Stimulated activated CD8-positive, alpha-beta memory T cell treated with anti-CD3 and anti-CD28 coated beads, Interleukin-15, amount 100 ng/mL, for 4 hours (primary cell): Measurements from ENCODE around the gene PLXNA2.

Experiments
- DNase-seq, 2 donors: peaks; one replicate each; pipeline ENCODE4 v3.0.0-alpha.2; 2020; ENCODE audit warnings: low read depth in 2 of 2

PLXNA2 gene

DNA sequence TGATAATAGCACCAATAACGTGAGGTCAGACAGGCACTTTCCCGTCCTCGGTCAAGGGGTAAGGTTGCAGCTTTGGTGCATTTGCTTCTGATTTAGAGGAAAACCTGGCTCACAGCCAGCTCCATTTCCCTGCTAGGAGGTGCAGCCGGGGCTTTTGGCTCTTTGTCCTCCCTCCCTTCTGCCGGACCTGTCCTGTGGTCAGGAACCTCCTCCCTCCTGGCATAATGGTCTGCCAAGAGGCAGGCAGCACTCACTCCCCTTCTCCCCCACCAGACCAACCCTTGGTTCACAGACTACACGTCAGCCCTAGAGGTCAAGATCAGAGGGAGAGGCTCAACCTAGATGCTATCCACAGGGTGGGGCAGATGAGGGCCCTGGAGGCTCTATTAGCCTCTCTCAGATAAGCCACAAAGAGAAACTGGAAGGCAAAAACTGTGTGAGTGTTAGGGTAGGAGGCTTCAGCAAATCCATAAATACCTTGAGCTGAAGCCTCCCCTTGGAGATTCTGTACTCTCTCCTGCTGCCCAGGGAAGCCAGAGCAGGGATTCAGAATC lies 64.8 kb downstream of the PLXNA2 start:
- DNase-seq = no peak

DNA sequence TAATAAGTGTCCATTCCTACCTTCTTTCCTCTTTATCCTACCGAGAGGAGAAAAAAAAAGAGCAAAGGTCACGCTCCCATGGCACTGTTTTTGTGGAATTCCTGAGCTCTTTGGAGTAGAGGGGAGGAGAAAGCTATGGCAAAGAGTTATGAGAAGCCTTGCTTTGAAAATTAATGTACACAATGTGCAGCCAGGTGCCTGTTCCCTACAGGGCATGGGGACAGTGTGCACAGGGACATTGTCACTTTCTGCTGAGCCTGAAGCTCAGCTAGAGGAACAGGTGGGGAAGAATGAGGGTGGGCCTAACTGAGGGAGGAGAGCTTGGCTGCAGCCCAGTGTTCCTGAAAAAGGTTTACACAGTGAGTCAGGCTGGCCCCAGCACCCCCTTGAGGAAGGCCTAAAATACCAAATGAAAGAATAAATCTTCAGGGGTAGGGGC lies 66.1 kb downstream of the PLXNA2 start:
- no peak for DNase-seq

DNA sequence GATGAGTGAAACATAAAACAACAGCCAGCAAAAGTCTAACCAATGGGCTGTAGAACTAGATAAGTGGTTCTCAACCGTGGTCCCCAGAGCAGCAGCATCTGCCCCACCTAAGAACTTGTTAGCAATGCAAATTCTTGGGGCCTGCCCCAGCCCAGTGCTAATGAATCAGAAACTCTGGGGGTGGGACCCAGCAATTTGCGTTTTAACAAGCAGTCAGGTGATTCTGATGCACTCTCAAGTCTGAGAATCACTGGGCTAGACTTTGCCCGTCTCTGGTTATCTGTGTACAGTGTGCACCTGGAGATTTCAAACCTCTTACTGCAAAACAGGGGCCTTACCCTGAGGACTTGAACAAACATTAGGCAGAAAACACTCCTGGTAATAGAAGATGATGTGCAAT lies 66.5 kb downstream of the PLXNA2 start:
- DNase-seq = no peak

DNA sequence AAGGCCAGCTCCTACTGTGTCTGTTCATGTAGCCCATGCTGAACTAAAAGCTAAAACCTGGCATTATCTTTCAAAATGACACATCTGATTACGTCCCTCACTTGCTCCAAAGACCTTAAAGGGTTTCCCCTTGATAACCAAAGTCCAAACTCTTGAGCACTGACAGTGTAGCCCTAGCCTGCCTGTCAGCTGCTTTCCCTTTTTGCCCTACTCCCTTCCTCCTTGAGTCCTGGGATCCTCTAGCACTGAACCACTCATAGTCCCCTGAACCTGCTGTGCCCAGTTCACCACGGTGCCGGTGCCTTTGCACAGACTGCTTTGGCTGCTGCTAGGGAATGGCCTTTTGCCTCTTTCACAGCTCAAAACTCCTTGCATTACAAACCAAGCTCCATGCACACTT lies 67.5 kb downstream of the PLXNA2 start:
- no peak for DNase-seq

DNA sequence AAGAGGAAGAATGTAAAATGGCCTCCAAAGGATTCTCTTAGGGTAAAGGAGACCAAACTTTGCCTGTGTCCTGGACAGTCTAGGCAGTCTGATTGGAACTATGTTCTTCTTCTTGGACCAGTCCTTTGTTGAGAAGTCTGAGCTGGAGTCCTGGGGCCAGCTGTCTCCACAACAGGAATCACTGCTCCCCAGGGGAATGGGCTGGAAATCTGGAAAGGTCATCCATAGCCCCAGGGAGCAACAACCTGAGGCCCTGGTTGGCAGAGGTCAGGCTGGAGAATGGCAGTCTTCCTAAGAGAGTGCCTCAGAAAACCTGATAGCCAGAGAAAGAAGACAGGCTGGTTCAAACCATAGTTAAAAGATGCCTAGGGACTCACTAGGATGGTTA lies 68.7 kb downstream of the PLXNA2 start:
- DNase-seq = no peak

DNA sequence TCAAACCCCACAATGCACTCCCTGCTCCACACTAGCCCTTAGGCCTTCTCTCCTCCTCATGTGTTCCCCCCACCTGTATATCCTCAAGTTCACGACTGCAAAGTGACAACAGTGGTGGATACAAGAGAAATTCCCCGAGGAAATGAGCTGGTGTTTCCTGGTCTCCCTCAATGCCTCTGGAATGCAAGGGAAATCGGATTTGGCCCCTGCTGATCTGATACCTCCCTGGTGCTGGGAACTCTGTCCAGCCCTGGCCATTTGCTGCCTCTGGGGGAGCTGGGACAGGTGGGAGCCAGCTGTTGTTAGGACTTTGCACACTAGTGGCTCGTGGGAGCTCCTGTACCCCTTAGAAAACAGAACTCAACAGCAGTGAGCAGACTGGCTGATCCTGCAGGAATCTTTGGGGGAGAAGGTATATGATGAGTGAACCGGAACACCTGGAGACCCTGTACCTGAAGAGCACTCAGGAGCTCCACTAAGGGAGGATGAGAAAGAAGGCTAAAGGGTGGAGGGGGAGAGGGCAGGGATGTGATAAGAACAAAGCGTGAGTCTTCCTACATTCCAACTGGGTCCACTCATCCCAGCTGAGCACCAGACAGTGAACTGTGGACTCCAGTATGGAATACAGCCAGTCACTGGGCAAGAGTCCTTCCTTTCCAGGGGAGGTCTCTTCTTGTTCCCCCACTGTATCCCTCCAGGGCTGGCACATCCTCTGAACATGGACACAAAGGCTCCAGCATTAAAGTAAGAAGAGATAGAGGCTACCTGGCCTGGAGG lies 69.3 kb downstream of the PLXNA2 start:
- DNase-seq = no peak

- DNase-seq = no peak
These were observed 70.0 kb downstream of the PLXNA2 start for GRCh38 chr1:208174200-208174599.

DNA sequence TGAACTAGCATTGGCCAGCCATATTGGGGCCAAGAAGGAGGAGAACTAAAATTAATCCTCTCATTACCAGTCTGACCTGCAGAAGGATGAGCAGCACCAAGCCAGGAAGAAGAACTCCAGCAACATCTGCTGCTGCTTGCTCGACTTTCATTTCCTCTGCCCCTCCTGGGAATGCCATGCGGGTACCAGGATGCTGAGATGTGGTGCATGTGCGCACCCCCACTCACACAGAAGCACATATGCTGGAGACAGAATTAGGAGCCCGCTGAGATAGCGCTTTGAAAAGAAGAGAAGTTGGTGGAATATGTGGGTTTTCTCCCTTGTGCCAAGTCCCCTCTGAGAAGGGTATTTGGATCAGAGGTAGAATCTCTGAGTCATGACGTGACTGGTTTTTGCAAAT lies 70.4 kb downstream of the PLXNA2 start:
- no peak for DNase-seq

GRCh38 chr1:208172423-208173145 lies 71.6 kb downstream of the PLXNA2 start:
- DNase-seq = no peak

DNA sequence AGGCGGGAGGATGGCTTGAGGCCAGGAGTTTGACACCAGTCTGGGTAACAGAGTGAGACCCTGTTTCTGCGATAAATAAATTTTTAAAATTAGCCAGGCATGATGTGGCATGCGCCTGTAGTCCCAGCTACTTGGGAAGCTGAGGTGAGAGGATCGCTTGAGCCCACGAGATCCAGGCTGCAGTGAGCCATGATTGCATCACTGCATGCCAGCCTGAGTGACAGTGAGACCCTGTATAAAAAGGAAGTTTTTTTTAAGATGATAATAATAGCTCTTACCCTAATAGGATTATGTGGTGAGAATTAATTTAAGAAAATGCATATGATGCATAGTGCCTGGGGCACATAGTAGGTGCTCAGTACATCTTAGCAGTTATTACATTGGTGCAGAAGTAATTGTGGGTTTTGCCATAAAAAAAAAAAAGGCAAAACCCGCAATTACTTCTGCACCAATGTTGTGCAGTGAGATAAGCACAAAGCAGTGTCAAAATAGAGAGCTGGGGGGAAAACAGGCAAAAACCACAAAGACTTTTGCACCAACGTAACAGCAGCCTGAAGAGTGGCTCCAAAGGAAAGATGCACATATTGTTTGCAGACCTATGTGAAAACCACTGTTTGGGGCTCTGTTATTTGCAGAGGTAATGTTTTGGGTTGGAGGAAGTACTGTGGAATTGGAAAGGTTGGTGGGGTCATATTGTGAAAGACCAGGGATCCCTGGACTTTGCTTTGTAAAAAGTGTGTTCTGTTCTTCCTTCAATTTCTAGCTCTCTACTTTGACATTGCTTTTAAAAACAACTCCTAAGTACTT lies 72.4 kb downstream of the PLXNA2 start:
- DNase-seq = no peak

DNA sequence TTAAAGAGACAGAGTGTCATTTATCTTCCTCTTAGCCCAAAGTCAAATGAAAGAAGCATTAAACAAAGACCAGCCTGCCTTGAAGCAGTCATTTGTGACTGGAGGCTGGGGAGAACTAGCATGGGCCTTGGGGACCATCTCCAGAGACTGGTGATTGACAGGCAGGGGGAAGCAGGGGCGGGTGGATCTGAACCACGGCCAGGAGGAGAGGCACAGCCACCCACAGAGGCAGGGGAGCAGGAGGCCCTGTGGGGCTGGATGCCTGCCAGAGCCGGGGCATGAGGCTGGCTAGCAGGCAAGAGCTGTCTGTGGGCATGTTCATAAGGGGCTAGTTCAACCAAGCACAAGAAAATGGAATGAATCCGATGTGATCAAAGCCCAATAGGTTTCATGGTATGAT lies 73.9 kb downstream of the PLXNA2 start:
- no peak for DNase-seq

DNA sequence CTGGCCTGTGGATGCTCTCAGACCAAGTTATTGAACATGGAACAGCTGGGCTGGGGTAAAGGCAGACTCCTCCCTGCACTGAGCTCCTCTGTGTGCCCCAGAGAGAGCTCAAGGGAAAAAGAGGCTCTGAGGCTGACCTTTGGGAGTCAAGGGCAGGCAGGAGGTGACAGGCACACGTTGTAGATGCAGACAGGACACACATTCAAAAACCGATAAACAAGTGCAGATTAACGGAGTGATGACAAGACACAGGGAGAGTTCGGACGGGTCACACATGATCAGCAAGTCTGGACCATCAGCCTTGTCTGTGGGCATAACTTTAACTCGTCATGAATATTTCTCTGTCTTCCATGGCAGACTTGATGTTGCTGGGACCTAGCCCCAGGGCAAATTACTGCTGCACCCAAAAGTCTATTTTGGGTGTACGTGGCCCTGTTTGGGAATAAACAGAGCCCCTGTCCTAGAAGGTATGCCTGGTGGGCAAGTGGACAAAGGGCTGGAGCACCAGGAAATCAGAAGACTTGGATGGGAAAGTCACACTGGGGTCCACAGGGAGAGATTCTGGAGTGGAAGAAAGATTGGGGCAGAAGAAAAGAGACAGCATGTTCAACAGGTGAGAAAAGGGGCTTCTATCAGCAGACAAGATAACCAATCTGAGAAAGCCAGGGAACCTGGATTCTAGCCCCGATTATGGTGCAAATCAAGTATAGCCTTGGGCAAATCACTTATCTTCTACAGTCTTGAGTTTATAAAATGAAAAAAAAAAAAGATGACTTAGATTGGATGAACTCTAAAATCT lies 74.9 kb downstream of the PLXNA2 start:
- no peak for DNase-seq

DNA sequence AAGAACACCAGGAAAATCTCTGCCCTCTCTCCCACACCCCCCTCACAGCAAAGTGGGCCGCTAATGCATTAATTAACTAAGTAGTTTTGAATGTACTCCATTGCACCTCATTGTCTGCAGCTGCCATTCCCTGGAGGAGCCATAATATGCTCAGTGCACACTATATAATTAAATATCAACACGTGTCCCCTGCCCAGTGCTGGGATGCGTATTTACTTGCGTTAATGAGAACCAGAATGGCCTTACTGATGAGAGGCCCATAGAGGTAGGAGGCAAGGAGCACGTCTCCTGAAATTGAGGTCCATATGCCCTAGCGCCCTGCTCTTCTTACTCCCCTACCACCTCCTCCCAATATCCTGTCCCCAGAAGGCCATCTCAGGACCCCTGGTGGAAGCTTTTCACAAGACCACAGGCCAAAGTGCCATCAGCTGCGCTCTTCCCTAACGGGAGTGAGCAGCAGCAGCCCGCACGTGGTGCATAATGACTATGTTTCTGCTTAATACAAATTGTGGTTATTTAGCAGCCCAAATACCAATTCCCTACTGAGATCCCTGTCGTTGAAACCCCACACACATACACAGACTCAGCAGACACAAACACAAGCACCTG lies 76.8 kb downstream of the PLXNA2 start:
- no peak for DNase-seq

- no peak for DNase-seq
These were observed 77.6 kb downstream of the PLXNA2 start for GRCh38 chr1:208166340-208167138.

DNA sequence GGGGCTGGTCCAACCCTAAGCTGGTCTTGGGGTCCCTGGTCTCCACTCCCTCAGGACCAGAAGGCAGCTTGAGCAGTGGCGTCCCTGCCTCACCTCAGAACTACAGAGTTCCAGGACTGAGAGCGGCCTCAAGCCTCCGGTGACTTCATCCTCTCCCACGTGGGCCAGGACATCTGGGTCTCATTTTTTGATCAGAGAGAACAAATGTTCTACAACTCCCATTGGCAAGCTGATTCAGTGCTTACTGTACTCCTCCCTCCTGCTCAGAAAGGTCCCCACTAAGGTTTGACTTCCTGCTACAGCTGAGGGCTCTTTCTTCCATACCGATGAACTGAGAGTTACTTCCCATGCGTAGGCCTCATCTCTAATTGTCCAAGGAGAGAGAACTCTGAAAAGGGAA lies 78.5 kb downstream of the PLXNA2 start:
- no peak for DNase-seq

- DNase-seq = no peak
These were observed 79.6 kb downstream of the PLXNA2 start for GRCh38 chr1:208164609-208165008.

DNA sequence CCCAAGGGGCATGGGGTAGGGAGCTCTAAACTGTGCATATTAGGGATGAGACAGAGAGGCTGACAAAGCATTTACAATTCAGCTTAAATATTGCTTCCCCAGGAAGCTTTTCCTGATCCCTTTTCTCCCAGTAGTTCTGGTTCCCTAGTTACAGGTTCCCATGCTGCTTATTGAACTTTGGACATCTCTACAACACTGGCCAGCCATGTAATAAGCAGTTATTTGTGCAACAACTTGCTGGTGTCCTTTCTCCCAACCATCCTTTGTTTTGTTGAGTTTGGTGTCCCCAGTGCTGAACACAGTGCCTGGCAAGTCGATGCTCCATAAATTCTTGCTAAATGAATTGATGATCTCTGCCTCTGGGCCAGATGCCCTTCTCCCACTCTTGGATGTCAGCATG lies 80.6 kb downstream of the PLXNA2 start:
- DNase-seq = no peak

DNA sequence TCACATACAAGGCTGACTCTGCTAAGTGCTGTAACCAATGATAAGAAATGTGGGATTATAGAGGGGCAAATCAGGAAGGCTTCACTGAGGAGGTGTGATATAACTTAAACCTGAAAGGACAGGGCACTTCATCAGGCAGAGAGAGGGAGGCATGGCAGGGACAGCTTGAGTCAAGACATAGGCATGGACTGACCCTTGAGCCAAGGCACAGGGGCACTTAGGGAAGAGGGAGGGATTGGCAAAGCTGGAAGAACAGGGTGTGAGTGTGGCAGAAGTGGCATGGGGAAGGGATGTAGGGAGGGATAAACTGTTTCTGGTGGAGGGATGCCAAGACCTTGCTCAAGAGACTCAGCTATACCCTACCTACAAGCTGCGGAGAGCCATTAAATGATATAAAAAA lies 81.3 kb downstream of the PLXNA2 start:
- DNase-seq = no peak

DNA sequence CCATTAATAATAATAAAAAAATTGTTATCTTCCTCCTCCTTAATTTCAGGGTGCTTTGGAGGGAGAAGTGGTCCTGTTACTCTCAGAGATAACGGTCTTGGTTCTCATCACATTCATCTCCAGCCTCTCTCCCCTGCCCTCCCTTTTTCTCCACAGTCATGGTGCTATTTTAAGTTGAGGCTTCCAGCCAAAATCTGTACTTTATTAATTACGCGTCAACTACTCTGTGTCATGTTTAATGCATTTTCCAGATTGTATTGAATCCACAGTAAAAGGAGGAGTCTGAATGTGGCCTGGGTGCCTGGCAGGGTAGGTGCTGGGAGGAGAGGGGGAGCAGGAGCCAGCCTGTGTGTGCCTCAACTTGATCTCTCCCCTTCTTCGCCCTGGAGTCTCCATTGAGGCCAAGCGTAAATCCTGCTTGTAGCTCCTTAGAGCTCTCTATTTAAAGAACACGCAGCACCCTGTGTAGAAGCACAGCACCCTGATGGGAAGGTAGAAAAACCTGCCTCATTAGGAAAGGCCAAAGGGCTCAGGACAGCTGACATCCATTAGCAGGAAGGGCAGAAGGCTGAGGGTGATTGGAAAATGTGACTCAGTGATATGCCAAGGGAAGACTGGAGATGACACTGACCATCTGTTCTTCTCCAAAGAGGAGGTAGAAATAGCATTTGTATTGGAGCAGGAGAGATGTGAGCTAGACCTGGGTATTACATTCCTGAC lies 82.4 kb downstream of the PLXNA2 start:
- no peak for DNase-seq

- no peak for DNase-seq
These were observed 83.2 kb downstream of the PLXNA2 start for GRCh38 chr1:208161005-208161404.
